Upper lobe of right lung (tissue), 1 donor: ENCODE measurements around the gene AP3B1. TPM values are rescaled to one million over a fixed set of nuclear protein-coding genes. Genes with fewer than 3 reads are reported as not detected.

ENCODE experiments used
- total RNA-seq: library from RNA; stranded (reverse); fragmentation: NEBNext Ultra II Directional; extraction: Animal tissue kit (Norgen Biotek cat#: 25700); gene quantifications from one replicate; pipeline ENCODE4 v1.2.1, GENCODE V29; 2021
- donor health status: DM: no; HTN: yes; CAD: no; lungs with severe emphysema.

AP3B1 gene
- total RNA-seq, 1 donor from 2014 or later: 32.9 TPM

Other genes with a start within 250 kb of the AP3B1 start
- 35.9 TPM for gene SCAMP1, start 65.9 kb upstream of the AP3B1 start, total RNA-seq